ENCODE data around the gene BET1. TPM values are rescaled to one million over a fixed set of nuclear protein-coding genes. Genes with fewer than 3 reads are reported as not detected.

BET1 gene
- total and polyA plus RNA-seq, 2 of the 8 experiments (the other 6 are each of a cell fraction or from before 2014, with no cell fraction given), result 20.6 to 31.7 TPM

DNA sequence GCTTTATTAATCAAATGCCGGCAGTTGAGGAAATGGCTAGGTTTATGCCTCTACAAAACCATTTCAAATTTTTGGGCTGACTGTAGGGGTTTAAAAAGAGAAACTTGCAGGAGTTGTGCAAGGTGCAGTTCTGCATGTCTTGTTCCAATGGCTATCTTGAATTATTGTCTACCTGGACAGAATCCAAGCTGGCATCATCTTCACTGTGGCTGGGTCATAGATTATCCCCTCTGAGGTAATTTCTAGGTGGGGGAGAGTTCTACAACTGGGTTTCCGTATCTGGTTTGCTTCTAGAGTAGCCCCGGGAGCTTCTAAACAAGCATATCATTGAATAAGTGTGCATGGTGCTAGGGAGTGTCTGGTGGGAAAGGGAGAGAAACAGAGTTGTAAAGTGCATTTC, 16.9 kb downstream of the BET1 start:
- POLR2A ChIA-PET (ENCODE audit: partially characterized antibody), result interaction anchor here (0.6 to 1.0 kb wide), 2 partner anchors 10 to 60 kb away, joined by 3 read pairs; no protein-coding TSS in a partner anchor
- no peak overlapping the region for H2BK20ac ChIP-seq (ENCODE audit: low read length)
- CTCF ChIA-PET (ENCODE audit: partially characterized antibody), result no interaction called here
- TF ChIP-seq CEBPB (IDR thresholded peaks at IDR 0.05; ENCODE audit: low read depth, low read length) (no peak), SAP30 (IDR thresholded peaks at IDR 0.05; ENCODE audit: insufficient read depth, insufficient replicate concordance, low read length) (no peak), ASH2L (IDR thresholded peaks at IDR 0.05; ENCODE audit: low read length) (no peak), SIRT6 (IDR thresholded peaks at IDR 0.05; ENCODE audit: low read length) (no peak), EZH2 (IDR thresholded peaks at IDR 0.05; ENCODE audit: low read depth, low read length, severe bottlenecking) (no peak)
- TF ChIP-seq, protein P1, sequence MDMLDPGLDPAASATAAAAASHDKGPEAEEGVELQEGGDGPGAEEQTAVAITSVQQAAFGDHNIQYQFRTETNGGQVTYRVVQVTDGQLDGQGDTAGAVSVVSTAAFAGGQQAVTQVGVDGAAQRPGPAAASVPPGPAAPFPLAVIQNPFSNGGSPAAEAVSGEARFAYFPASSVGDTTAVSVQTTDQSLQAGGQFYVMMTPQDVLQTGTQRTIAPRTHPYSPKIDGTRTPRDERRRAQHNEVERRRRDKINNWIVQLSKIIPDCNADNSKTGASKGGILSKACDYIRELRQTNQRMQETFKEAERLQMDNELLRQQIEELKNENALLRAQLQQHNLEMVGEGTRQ (IDR thresholded peaks at IDR 0.05; ENCODE audit: low read length), result no peak
- TF ChIP-seq, protein P2, sequence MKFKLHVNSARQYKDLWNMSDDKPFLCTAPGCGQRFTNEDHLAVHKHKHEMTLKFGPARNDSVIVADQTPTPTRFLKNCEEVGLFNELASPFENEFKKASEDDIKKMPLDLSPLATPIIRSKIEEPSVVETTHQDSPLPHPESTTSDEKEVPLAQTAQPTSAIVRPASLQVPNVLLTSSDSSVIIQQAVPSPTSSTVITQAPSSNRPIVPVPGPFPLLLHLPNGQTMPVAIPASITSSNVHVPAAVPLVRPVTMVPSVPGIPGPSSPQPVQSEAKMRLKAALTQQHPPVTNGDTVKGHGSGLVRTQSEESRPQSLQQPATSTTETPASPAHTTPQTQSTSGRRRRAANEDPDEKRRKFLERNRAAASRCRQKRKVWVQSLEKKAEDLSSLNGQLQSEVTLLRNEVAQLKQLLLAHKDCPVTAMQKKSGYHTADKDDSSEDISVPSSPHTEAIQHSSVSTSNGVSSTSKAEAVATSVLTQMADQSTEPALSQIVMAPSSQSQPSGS (IDR thresholded peaks at IDR 0.05; ENCODE audit: low read length), result no peak

More for the DNA sequence above, 16.9 kb downstream of the BET1 start:
- no peak overlapping the region for H2BK12ac ChIP-seq (ENCODE audit: low read depth, low read length)
- no peak overlapping the region for H2BK5ac ChIP-seq (ENCODE audit: low read depth, low read length)
- no peak overlapping the region for H4K8ac ChIP-seq (ENCODE audit: extremely low read depth, insufficient read depth, low read length)
- no peak overlapping the region for H3K14ac ChIP-seq (ENCODE audit: insufficient read length)
- no peak overlapping the region for H2AK5ac ChIP-seq (ENCODE audit: low read depth, low read length)
- H3K4me1 ChIP-seq (replicated peaks in 1 of 4; ENCODE audit: control insufficient read depth in 3 of 4, insufficient read depth in 4 of 4, low read length in 3 of 4), result peaks cover 0 to 4% (median 0%) of the 10 kb centered on the region in 4 experiments; a peak in 1 of 7 replicates
- H4K91ac ChIP-seq (replicated peaks; ENCODE audit: insufficient read length, low read length), result no peak overlapping the region
- no peak overlapping the region for H3K9ac ChIP-seq (replicated peaks in 1 of 4; ENCODE audit: extremely low read depth in 1 of 4, low read depth in 3 of 4, low read length in 3 of 4)
- no peaks in the 10 kb centered on the region for H3K79me2 ChIP-seq (ENCODE audit: control insufficient read depth in 1 of 2, insufficient read depth in 2 of 2, low read length in 2 of 2)
- no peak overlapping the region for H4K5ac ChIP-seq (ENCODE audit: insufficient read length, low read depth, low read length)
- H2AFZ ChIP-seq (ENCODE audit: low read length), result no peak overlapping the region
- no peaks in the 10 kb centered on the region for H4K20me1 ChIP-seq (replicated peaks in 1 of 2; ENCODE audit: control insufficient read depth in 1 of 2, insufficient read depth in 2 of 2, low read length in 2 of 2)
- H3K23me2 ChIP-seq (ENCODE audit: low read depth, low read length), result no peaks in the 10 kb centered on the region
- DNase-seq (ENCODE audit: low read depth in 1 of 2, low spot score in 2 of 2) (no peak), FAIRE-seq (no peak)
- H2BK120ac ChIP-seq (replicated peaks; ENCODE audit: low read depth, low read length), result no peak overlapping the region
- H3K4ac ChIP-seq (replicated peaks; ENCODE audit: insufficient read length, low read depth, low read length), result no peak overlapping the region
- no peak overlapping the region for H3K27ac ChIP-seq (ENCODE audit: low read depth, low read length)
- H3K4me2 ChIP-seq (ENCODE audit: insufficient read depth in 1 of 2, low read depth in 2 of 2, low read length in 2 of 2), result no peak overlapping the region
- no peaks in the 10 kb centered on the region for H3K27me3 ChIP-seq (replicated peaks in 1 of 4; ENCODE audit: control insufficient read depth in 3 of 4, extremely low read depth in 1 of 4, insufficient read depth in 3 of 4, low read length in 3 of 4)
- H3K9me3 ChIP-seq (ENCODE audit: insufficient read depth in 2 of 2, low read depth in 1 of 2, low read length in 1 of 2), result no peaks in the 10 kb centered on the region
- H3K23ac ChIP-seq (ENCODE audit: insufficient read length), result no peak overlapping the region
- 89% methylated on average over 3 of the region's 3 CpGs; no CpG with 5 or more reads in 1 of the 2 experiments for WGBS, 2 experiments (ENCODE audit: extremely low coverage in 1 of 2, insufficient coverage in 1 of 2, insufficient read length in 1 of 2, insufficient replicate concordance in 2 of 2, low coverage in 1 of 2, low lambda C conversion rate in 2 of 2, missing lambda C conversion rate in 1 of 2)
- H3K56ac ChIP-seq (replicated peaks; ENCODE audit: insufficient read length, low read depth, low read length), result no peak overlapping the region
- no peaks in the 10 kb centered on the region for H3K79me1 ChIP-seq (ENCODE audit: low read depth, low read length)
- no peak overlapping the region for H3K4me3 ChIP-seq (ENCODE audit: extremely low read depth in 1 of 4, insufficient read depth in 2 of 4, low read depth in 3 of 4, low read length in 4 of 4)
- no peak overlapping the region for H3K18ac ChIP-seq (ENCODE audit: extremely low read depth, low read length)
- no peak overlapping the region for H2BK15ac ChIP-seq (ENCODE audit: low read length)
- H3K36me3 ChIP-seq (ENCODE audit: control insufficient read depth in 2 of 4, insufficient read depth in 4 of 4, low read length in 3 of 4), result no peaks in the 10 kb centered on the region
